Osteoblast (primary cell): ENCODE measurements around the gene GINS3. TPM values are rescaled to one million over a fixed set of nuclear protein-coding genes. Genes with fewer than 3 reads are reported as not detected.
"Not testable (repeated sequence)": the region's sequence is repeated elsewhere in the genome, so short reads cannot be mapped to it uniquely, and the experiment has no call there.

Experiments
- DNase-seq: peaks from one replicate; pipeline ENCODE4 v3.0.0; 2011; ENCODE audit warnings: low spot score, mixed read lengths; ENCODE audit not compliant: insufficient read length; ENCODE audit errors: missing footprints
- H2AFZ ChIP-seq: 2 replicates; pipeline ENCODE4 v1.6.0; 2011; ENCODE audit warnings: mild to moderate bottlenecking, low read length
- H3K27ac ChIP-seq: 2 replicates; pipeline ENCODE4 v1.5.1; 2011; ENCODE audit warnings: mild to moderate bottlenecking, low read depth, low read length, moderate library complexity
- H3K27me3 ChIP-seq: 2 replicates; pipeline ENCODE4 v1.6.0; 2012; ENCODE audit warnings: mild to moderate bottlenecking, control low read depth, inconsistent platforms, low read length, moderate library complexity; ENCODE audit not compliant: insufficient read depth
- H3K36me3 ChIP-seq: 2 replicates; pipeline ENCODE4 v1.5.1; 2011; ENCODE audit warnings: mild to moderate bottlenecking, low read length, control low read depth, moderate library complexity; ENCODE audit not compliant: insufficient read depth
- H3K4me1 ChIP-seq: 2 replicates; pipeline ENCODE4 v1.5.1; 2011; ENCODE audit warnings: mild to moderate bottlenecking, low read length, control low read depth, moderate library complexity; ENCODE audit not compliant: insufficient read depth
- H3K4me2 ChIP-seq: 2 replicates; pipeline ENCODE4 v1.6.0; 2011; ENCODE audit warnings: mild to moderate bottlenecking, low read length; ENCODE audit not compliant: insufficient read depth
- H3K4me3 ChIP-seq: fragments of 200-600 bp; sonication (generic); 3 replicates; pipeline ENCODE4 v1.5.1; 2012; ENCODE audit warnings: mild to moderate bottlenecking, low read length, inconsistent platforms; ENCODE audit not compliant: insufficient read depth
- H3K79me2 ChIP-seq: 2 replicates; pipeline ENCODE4 v1.6.0; 2012; ENCODE audit warnings: mild to moderate bottlenecking, low read length, control low read depth, inconsistent platforms; ENCODE audit not compliant: insufficient read depth
- H3K9me3 ChIP-seq: 2 replicates; pipeline ENCODE4 v1.5.1; 2011; ENCODE audit warnings: low read depth, low read length, control low read depth
- H4K20me1 ChIP-seq: 2 replicates; pipeline ENCODE4 v1.6.0; 2012; ENCODE audit warnings: mild to moderate bottlenecking, low read length, control low read depth; ENCODE audit not compliant: insufficient read depth
- total RNA-seq: library from RNA; depleted of rRNA; stranded (reverse); fragments of >200 nt; gene quantifications from 2 replicates; pipeline ENCODE4 v1.2.3, GENCODE V29; 2012
- TF ChIP-seq, protein P1 (sequence below): IDR thresholded peaks from 2 replicates; pipeline ENCODE4 v1.5.1; 2011; ENCODE audit warnings: mild to moderate bottlenecking, low read depth, low read length, moderate library complexity; ENCODE audit errors: extremely low read depth

Gene GINS3
- total RNA-seq, 1 donor: 1.1 TPM

DNA sequence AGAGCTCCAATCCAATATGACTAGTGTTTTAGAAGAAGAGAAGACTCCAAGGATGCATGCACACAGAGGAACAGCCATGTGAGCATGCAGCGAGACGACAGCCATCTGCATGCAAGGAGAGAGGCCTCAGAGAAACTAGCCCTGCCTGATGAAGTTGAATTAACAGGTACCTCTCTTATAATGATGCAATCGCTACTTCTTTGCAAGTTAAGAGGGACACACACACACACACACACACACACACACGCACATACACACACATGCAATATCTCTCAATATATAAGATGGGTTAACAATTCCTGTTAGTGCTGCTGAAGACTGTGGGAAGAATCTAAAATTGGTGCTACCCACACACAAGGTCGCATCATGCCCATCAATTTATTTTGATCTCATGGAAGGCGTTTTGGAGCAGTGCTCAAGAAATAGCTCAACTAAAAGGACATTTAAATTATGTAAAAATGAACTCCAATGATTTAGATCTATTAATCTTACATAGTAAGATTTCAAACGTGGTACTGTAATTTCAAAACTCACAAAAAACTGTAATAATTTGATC lies 7.0 kb upstream of the GINS3 start:
- no peaks in the 10 kb centered on the region for H3K4me1 ChIP-seq
- no peaks in the 10 kb centered on the region for H3K79me2 ChIP-seq
- H3K9me3 ChIP-seq: no peaks in the 10 kb centered on the region
- TF ChIP-seq, protein P1, sequence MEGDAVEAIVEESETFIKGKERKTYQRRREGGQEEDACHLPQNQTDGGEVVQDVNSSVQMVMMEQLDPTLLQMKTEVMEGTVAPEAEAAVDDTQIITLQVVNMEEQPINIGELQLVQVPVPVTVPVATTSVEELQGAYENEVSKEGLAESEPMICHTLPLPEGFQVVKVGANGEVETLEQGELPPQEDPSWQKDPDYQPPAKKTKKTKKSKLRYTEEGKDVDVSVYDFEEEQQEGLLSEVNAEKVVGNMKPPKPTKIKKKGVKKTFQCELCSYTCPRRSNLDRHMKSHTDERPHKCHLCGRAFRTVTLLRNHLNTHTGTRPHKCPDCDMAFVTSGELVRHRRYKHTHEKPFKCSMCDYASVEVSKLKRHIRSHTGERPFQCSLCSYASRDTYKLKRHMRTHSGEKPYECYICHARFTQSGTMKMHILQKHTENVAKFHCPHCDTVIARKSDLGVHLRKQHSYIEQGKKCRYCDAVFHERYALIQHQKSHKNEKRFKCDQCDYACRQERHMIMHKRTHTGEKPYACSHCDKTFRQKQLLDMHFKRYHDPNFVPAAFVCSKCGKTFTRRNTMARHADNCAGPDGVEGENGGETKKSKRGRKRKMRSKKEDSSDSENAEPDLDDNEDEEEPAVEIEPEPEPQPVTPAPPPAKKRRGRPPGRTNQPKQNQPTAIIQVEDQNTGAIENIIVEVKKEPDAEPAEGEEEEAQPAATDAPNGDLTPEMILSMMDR: no peak
- H3K27ac ChIP-seq: no peak overlapping the region
- H2AFZ ChIP-seq: no peak overlapping the region
- no peak overlapping the region for H3K4me3 ChIP-seq
- no peaks in the 10 kb centered on the region for H3K36me3 ChIP-seq
- H4K20me1 ChIP-seq: no peaks in the 10 kb centered on the region
- no peak overlapping the region for H3K4me2 ChIP-seq
- no peak for DNase-seq
- H3K27me3 ChIP-seq: peaks cover 16% of the 10 kb centered on the region

DNA sequence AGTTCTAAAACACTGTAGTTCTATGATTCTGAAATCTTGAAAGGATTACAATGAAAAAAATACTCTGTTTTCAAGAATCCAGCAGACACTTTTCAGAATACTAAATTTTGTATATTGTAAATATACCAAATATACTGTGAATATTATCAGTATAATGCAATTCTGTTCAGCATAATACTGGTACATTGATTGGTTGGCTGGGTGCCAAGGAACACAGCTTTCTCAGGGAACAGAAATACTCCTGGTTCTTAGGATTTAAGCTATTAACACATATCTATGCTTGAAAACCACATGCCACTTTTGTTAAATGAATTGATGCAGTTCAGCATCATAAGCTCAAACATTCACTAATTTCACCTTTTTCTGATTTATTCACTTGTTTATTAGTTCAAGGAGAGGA lies 2.5 kb upstream of the GINS3 start:
- Histone ChIP-seq H3K79me2 (peaks cover 5% of the 10 kb centered on the region), H3K27me3 (peaks cover 13% of the 10 kb centered on the region), H3K36me3 (no peaks in the 10 kb centered on the region), H4K20me1 (no peaks in the 10 kb centered on the region), H2AFZ (no peak overlapping the region), H3K9me3 (no peaks in the 10 kb centered on the region), H3K27ac (no peak overlapping the region), H3K4me3 (no peak overlapping the region), H3K4me1 (peaks cover 7% of the 10 kb centered on the region), H3K4me2 (no peak overlapping the region)
- DNase-seq: no peak
- TF ChIP-seq, protein P1: no peak

DNA sequence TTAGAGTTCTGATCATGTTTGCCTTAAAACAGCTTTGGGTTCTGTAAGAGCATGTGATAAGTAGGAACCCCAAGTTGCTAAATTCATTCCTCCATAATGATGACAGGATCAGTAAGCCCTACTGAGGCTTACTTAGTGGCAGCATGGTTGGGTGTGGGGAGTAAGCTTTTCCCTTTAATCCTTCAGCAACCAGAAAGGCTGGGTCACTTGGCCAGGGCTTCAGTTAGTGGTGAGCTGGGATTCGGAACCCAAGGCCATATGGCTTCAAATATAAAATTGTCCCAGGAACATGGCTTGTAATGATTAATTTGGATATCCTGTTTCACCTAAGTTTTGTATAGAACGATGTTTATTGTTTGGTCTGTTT lies 850 bp downstream of the GINS3 start:
- Histone ChIP-seq H3K4me2 (peak overlapping the region; percentile 97), H3K27me3 (peaks cover 13% of the 10 kb centered on the region), H3K36me3 (no peaks in the 10 kb centered on the region), H3K79me2 (peaks cover 5% of the 10 kb centered on the region), H3K27ac (peak overlapping the region; percentile 77), H3K4me1 (peaks cover 7% of the 10 kb centered on the region), H2AFZ (peak overlapping the region; percentile 100), H3K4me3 (peak overlapping the region; percentile 98), H4K20me1 (no peaks in the 10 kb centered on the region), H3K9me3 (no peaks in the 10 kb centered on the region)
- TF ChIP-seq, protein P1: no peak
- DNase-seq: peak; percentile 88

DNA sequence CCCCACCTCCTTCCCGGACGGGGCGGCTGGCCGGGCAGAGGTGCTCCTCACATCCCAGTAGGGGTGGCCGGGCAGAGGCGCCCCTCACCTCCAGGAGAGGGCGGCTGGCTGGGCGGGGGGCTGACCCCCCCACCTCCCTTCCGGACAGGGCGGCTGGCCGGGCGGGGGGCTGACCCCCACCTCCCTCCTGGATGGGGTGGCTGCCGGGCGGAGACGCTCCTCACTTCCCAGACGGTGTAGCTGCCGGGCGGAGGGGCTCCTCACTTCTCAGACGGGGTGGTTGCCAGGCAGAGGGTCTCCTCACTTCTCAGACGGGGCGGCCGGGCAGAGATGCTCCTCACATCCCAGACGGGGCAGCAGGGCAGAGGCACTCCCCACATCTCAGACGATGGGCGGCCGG lies 4.6 kb downstream of the GINS3 start:
- H3K79me2 ChIP-seq, H4K20me1 ChIP-seq, H3K4me2 ChIP-seq, H3K27ac ChIP-seq, DNase-seq, H3K27me3 ChIP-seq, H2AFZ ChIP-seq, H3K9me3 ChIP-seq, H3K36me3 ChIP-seq, H3K4me3 ChIP-seq, H3K4me1 ChIP-seq: not testable (repeated sequence)
